ENCODE data around the gene LOX. TPM values are rescaled to one million over a fixed set of nuclear protein-coding genes. Genes with fewer than 3 reads are reported as not detected.

Gene LOX
- total and polyA plus RNA-seq, 8 donors, result 1.1 to 31.4 (median 5.0) TPM

- intact Hi-C loops (cut with DNase I; ENCODE audit: low total_unique reads), result no loop called here
- 48 to 61% (median 52%) methylated on average over 2 of the region's 2 CpGs for WGBS, 5 donors
- no peaks in the 10 kb centered on the region for H3K4me1 ChIP-seq
- H3K9me3 ChIP-seq, result no peaks in the 10 kb centered on the region
- H3K4me3 ChIP-seq, result no peak overlapping the region
- no peaks in the 10 kb centered on the region for H3K36me3 ChIP-seq
- TF ChIP-seq EP300 (IDR thresholded peaks at IDR 0.05), result no peak
- no peak for TF ChIP-seq POLR2AphosphoS5 (IDR thresholded peaks at IDR 0.05)
- no peak for TF ChIP-seq POLR2A (IDR thresholded peaks at IDR 0.05)
- TF ChIP-seq, protein P1, sequence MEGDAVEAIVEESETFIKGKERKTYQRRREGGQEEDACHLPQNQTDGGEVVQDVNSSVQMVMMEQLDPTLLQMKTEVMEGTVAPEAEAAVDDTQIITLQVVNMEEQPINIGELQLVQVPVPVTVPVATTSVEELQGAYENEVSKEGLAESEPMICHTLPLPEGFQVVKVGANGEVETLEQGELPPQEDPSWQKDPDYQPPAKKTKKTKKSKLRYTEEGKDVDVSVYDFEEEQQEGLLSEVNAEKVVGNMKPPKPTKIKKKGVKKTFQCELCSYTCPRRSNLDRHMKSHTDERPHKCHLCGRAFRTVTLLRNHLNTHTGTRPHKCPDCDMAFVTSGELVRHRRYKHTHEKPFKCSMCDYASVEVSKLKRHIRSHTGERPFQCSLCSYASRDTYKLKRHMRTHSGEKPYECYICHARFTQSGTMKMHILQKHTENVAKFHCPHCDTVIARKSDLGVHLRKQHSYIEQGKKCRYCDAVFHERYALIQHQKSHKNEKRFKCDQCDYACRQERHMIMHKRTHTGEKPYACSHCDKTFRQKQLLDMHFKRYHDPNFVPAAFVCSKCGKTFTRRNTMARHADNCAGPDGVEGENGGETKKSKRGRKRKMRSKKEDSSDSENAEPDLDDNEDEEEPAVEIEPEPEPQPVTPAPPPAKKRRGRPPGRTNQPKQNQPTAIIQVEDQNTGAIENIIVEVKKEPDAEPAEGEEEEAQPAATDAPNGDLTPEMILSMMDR (IDR thresholded peaks at IDR 0.05), result no peak
- H3K27me3 ChIP-seq, result no peaks in the 10 kb centered on the region
- no peak for DNase-seq
- H3K27ac ChIP-seq, result no peak overlapping the region
Observed at GRCh38 chr5:122089096-122090013, 11.3 kb upstream of the LOX start.

DNA sequence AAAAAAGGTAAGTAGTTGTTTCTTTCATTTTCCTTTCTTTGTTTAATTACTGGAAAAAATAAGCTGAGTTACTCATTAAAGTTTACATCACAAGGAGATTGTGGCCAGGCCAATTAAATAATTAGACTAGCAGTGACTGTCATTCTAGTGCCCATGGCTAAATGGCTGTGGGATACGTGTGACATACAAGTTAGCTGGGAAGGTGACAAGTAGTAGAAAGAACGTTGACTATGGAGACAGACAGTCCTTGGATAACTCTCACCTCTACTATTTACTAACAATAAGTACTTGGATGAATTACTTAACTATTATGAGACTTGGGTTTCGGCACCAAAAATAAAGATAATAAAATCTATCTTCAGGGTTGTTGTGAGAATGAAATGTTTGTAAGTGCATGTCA, 7.0 kb upstream of the LOX start:
- Histone ChIP-seq H3K36me3 (no peaks in the 10 kb centered on the region), H3K27ac (no peak overlapping the region), H3K9me3 (no peaks in the 10 kb centered on the region), H3K27me3 (no peaks in the 10 kb centered on the region), H3K4me3 (no peak overlapping the region), H3K4me1 (no peaks in the 10 kb centered on the region)
- 69 to 78% (median 73%) methylated on average over 3 of the region's 3 CpGs for WGBS, 5 donors
- no peak for DNase-seq
- no peak for TF ChIP-seq POLR2AphosphoS5 (IDR thresholded peaks at IDR 0.05)
- intact Hi-C loops (cut with DNase I; ENCODE audit: low total_unique reads), result no loop called here

GRCh38 chr5:122083535-122083934, 5.5 kb upstream of the LOX start:
- 67 to 77% (median 73%) methylated on average over 1 of the region's 1 CpG for WGBS, 5 donors
- intact Hi-C loops (cut with DNase I; ENCODE audit: low total_unique reads), result no loop called here
- Histone ChIP-seq H3K4me3 (no peak overlapping the region), H3K27me3 (peaks cover 0 to 3% (median 0%) of the 10 kb centered on the region in 3 donors), H3K4me1 (peaks cover 0 to 5% (median 2%) of the 10 kb centered on the region in 4 donors), H3K9me3 (no peaks in the 10 kb centered on the region), H3K27ac (no peak overlapping the region), H3K36me3 (no peaks in the 10 kb centered on the region)
- TF ChIP-seq, protein P1 (IDR thresholded peaks at IDR 0.05), result no peak
- TF ChIP-seq POLR2A (IDR thresholded peaks at IDR 0.05) (no peak), EP300 (IDR thresholded peaks at IDR 0.05) (no peak), POLR2AphosphoS5 (IDR thresholded peaks at IDR 0.05) (no peak)
- no peak for DNase-seq

DNA sequence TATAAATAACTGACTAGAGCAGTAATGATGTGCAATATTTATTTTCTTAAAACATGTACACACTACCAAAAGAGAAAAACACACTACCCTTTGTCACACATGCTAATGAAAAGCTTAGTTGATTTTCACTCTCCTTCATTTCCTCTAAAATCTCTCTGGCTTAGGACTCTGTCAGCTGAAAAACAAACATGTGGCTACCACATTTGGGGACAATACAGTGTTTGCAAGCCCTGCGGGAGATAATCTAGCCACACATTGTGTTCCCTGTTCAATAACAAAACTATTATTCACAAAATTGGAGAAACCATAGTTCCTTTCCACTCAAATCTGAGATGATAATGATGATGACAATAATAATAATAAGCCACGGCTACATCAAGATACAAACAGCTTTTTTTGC, 3.5 kb upstream of the LOX start:
- intact Hi-C loops (cut with DNase I; ENCODE audit: low total_unique reads), result no loop called here

More for the DNA sequence above, 3.5 kb upstream of the LOX start:
- Histone ChIP-seq H3K27me3 (peaks cover 0 to 23% (median 19%) of the 10 kb centered on the region in 3 donors), H3K36me3 (no peaks in the 10 kb centered on the region), H3K4me1 (peaks cover 9 to 25% (median 20%) of the 10 kb centered on the region in 4 donors), H3K27ac (no peak overlapping the region), H3K9me3 (no peaks in the 10 kb centered on the region), H3K4me3 (no peak overlapping the region)
- WGBS, 5 donors, result 35 to 71% (median 66%) methylated on average over 2 of the region's 2 CpGs
- TF ChIP-seq POLR2A (IDR thresholded peaks at IDR 0.05) (no peak), POLR2AphosphoS5 (IDR thresholded peaks at IDR 0.05) (no peak), EP300 (IDR thresholded peaks at IDR 0.05) (no peak)
- TF ChIP-seq, protein P1 (IDR thresholded peaks at IDR 0.05), result no peak
- no peak for DNase-seq
